ENCODE measurements around the gene DISC1.

GRCh38 chr1:231919239-231919885, 292.8 kb downstream of the DISC1 start:
- TF ChIP-seq CTCF (IDR thresholded peaks at IDR 0.05), result no peak
- TF ChIP-seq POLR2A (IDR thresholded peaks at IDR 0.05), result no peak
